Loucy (cell line): ENCODE results near the gene SMAP1.

ENCODE experiments used
- CTCF ChIP-seq: fragments of 200-600 bp; sonication (generic); conservative IDR thresholded peaks from 2 replicates; pipeline ENCODE4 v1.5.1; 2014; ENCODE audit warnings: mild to moderate bottlenecking, antibody characterized with exemption, low read length
- EZH2phosphoT487 ChIP-seq: fragments of 200-600 bp; IDR thresholded peaks from 2 replicates; pipeline ENCODE4 v1.6.1; 2018; ENCODE audit warnings: antibody characterized with exemption, mild to moderate bottlenecking, moderate library complexity, borderline replicate concordance

GRCh38 chr6:70638468-70638867 is 29.2 kb upstream of the SMAP1 start:
- no peak for TF ChIP-seq CTCF
- TF ChIP-seq EZH2phosphoT487, result no peak
